Stimulated activated CD8-positive, alpha-beta memory T cell treated with anti-CD3 and anti-CD28 coated beads, Interleukin-7, amount 100 ng/mL, for 24 hours (primary cell): Measurements from ENCODE around the gene FGF5.
"Not testable (repeated sequence)": the region's sequence is repeated elsewhere in the genome, so short reads cannot be mapped to it uniquely, and the experiment has no call there.

Source experiments
- DNase-seq: peaks from one replicate; pipeline ENCODE4 v3.0.0-alpha.2; 2020; ENCODE audit warnings: low read depth

The FGF5 gene, protein sequence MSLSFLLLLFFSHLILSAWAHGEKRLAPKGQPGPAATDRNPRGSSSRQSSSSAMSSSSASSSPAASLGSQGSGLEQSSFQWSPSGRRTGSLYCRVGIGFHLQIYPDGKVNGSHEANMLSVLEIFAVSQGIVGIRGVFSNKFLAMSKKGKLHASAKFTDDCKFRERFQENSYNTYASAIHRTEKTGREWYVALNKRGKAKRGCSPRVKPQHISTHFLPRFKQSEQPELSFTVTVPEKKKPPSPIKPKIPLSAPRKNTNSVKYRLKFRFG

DNA sequence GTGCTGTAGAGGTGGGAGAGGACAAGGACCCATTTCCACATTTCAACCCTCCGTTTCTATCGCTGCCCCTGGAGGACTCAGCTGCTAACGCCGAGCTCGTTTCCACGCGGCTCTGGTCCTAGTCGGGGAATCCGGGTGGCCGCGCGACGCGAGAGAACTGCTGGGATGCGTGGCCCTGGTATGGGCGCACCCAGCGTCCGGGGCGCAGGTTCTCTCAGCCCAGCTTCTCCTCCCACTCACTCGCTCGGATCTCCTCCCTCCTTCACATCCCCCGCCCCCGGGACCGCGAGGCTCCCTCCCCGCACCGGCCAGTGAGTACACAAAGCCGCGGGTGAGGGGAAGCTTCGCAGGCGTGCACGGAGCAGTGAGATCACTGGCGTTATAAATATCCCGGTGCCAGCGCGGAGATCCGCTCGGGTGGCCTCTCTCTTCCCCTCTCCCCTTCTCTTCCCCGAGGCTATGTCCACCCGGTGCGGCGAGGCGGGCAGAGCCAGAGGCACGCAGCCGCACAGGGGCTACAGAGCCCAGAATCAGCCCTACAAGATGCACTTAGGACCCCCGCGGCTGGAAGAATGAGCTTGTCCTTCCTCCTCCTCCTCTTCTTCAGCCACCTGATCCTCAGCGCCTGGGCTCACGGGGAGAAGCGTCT, at the start of gene FGF5:
FGF5 (plus strand) TSS at position 412 of the 649 bp plus-strand sequence; CDS start at position 573, 161 bp downstream.
- no peak for DNase-seq

DNA sequence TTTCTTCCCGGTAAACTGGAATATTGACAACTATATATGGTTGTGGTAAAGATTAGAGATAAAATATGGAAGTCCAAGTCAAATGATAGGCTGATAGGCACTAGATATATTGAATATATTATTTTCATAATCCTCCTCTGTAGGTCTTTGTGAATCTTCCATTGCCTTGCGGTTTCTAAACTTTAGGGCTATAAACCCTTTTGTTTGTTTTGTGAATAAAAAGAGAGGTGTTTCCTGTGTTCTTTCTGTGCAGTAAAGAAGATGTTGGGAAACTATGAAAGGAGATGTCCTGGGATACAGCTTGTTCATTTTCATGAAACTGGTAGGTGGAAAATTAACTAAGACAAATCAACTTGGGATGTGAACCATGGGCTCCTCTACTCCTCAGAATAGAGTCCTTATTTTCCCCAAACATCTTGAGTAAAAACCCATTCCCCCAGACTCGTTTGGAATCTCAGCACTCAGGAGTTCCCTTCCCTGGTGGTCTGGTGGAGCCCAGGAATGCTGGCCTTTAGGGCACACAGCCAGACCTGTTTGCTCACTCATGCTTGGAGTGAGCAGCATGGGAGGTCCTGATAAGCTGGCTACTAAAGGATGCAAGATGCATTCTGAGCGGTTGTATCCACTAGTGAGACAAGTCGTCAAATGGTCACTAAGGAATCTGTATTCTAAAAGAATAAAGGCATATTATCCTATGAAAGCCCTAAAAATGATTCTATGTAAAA, 47.0 kb upstream of the FGF5 start:
- DNase-seq, result no peak

DNA sequence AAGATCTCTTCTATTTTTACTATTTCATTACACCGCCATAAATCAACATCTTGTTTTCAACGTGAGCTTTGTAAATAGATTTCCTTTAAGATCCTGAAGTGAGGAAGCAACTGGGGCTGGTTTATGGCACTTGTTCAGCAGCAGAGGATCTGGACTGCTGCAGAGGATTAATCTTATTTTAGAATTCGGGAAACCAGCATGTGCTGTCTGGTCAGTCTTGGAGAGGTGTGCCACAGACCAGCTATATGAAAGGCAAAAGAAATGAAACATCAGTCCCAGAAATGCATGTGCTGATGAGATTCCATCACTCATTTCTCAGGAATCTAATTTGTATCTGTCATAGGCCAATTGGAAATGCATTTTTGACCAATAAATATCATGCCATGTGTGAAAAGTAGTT, 45.8 kb upstream of the FGF5 start:
- no peak for DNase-seq

DNA sequence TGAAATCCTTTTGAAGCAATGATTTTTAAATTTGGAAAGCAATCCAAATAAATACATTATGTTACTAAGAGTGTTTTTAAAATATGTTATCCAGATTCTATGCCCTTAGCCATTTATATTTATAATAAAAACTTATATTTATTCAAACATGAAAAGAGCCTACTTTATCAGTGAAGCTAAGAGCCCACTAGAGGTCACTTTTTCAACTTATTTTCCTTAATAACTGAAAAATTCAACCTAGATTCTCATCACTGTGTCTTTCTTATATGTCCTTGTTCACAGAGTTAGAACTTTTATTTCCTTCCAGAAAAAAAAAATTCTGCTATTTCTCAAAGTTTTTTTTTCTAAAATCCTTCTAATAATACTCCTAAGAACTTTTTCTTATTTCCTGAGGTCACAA, 45.3 kb upstream of the FGF5 start:
- DNase-seq, result no peak

DNA sequence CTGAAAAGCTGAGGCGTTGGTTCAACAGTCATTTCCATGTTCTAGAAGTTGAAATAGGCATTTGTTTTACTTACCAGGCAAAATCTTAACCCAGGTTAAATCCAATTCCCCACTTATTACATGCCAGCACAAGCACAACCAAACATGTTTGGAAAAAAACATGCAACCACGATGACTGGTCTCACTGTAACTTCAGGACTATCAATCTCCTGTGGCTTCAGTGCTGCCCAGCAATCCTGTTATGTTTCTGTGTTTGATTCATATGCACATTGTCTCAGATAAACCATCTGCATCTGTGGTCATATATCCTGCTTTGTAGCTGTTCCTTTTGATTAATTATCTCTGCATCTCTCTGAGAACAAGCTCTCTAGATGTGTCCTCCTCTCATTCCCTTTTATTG, 40.9 kb upstream of the FGF5 start:
- DNase-seq, result no peak

DNA sequence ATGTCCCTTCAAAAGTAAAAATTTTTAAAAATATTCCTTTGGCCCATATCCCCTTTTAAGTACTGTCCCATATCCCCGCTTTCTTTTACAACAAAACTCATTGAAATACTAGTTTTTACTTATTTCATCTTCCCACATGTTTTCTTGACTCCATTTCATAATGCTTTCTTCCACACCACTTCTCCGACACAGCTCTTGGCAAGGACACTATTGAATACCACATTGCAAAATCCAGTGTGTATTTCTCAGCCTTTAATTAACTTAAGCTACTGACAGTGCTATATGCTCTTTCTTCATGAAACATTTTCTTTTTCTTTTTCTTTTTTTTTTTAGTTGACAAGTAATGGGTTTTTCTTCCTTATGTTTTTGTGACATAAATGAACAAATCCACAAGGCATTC, 40.4 kb upstream of the FGF5 start:
- no peak for DNase-seq

DNA sequence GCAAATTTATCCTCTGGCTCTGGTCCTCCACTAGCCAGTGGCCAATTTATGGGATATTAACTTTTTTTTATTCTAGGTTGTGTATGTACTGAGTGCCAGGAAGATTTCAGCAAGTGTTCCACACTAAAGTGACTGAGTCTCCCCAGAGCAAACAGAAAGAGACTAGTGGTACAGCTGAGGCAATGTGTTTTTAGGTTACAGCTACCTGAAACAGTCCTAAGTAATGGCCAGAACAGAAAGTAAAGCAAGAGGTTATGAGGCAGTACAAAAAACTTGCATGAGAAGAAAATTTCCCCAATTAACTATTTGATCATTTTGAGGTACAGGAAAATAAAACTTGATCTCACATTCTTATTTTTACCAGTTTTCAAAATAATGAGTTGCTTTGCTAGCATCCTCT, 38.0 kb upstream of the FGF5 start:
- DNase-seq, result no peak

DNA sequence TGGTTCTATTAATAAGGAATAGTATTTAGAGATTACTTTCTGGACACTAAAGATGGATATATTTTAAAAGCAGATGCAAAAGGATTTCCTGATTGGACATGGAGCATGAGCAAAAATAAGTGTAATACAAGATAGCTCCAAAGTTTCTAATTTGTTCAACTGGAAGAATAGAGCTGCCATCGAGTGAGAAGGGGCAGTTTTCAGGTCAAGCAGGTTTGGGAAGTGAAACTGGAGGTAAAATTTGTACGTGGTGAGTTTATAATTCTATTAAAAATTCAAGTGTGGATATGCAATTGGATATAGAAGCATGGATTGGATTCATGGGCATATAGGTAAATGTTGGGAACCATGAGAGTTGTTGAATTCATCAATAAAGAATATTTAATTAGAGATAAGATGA, 37.3 kb upstream of the FGF5 start:
- no peak for DNase-seq

DNA sequence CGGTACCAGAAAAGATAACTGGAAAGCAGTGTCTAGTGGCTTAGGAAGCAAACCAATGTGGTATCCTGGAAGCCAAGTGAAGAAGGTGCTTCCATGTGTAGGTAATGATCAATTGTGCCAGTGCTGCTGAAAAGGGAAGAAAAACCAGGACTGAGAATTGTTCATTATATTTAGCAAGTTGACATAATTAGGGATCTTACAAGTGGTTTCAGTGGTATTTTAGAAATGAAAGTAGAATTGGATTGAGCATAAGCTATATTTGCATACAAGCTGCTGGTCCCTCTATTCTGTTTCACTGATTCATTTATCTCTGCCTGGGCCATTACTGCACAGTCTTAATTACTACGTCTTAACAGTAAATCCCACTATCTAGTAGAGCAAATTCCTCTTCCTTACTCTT, 36.9 kb upstream of the FGF5 start:
- no peak for DNase-seq

DNA sequence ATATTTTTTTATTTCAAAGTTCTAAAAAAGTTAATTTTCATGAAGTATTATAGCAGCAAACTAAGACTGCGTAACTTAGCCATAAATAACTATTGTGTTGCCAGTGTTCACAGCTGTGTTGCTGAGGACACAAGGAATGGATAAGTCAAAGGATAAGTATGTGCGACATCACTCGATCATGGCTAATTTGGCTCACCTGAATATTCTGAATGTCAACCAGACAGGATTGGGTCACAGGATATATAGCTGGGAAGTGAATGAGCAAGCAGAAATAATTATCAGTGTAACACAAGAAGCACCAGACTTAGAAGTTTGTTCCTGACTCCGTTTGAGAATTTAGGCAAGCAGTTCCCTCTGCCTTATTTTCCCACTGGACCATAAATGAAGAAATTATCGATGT, 35.3 kb upstream of the FGF5 start:
- no peak for DNase-seq

DNA sequence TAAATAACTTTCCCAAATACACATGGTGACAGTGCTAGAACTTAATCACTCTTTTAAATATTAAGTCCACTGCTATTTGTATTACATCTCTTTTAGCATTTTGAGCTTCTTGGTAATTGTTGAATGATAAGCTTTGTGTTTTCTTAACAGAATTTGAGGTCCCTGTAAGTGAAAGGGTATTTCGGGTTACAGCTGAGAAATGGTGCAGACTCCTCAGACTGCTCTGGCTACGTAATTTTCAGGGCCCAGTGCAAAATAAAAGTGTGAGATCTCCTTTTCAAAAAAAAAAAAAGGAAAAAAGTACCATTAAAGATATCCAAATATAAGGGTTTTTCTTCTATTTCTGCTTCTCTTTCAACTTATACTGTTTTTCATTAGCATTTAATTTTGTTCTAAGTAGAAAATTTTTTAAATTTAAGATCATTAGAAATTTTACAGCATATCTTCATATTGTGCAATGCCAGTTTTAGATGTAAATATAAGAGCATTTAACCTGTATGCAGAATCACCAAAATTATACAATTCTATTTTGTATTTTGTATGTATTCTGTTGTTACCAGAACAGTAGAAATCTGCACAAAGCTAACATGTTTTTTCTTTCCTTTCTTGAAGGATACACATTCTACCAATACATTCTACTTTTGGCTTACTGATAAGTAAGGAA, 33.6 kb upstream of the FGF5 start:
- DNase-seq, result no peak

DNA sequence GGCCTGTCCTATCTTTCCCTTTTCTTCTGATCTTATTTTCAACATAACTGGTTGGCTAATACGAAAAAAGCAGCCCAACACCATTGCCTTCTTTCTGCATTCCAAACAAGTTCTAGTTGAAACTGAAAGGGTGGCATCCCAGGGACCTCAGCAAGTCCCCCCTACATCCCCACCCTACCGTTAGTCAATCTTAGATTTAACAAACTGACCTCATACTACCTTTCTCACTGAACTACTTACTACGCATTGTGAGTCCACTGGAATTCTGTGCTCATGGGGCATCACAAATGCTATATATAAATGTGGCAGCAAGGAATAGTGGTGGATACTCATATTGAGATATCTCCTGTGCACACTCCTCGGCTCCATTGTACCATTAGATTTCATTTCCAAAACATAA, 33.1 kb upstream of the FGF5 start:
- DNase-seq, result no peak

DNA sequence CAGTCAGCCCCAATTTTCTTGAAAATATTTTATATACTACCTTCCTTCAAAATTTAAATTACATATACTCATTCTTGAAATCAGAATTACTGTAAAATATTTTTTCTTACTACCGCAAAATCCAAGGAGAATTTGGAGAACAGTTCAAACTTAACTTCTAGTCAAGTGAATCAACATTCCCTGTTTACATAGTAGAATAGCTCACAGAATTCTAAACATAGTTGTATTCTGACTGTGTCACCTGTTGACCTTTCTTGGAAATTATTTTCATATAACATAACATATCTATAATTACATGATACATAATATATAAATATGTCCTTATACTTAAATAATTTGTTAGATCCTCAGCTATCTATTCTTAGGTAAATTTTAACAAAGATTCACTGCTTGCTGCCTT, 31.0 kb upstream of the FGF5 start:
- no peak for DNase-seq

DNA sequence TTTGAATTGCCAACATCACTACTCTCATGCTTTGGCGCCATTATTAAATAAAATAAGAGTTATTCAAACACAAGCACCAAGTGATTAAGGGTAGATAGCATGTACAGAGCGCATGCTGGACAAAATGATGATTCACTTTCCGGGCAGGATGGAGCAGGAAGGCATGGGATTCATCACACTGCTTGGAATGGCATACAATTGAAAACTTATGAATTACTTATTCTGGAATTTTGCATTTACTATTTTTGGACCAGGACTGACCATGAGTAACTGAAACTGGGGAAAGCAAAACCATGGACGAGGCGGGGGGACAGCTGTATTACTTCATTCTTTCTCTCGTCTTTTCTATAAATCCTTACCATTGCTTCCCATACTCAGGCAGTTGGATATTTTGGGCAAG, 28.5 kb upstream of the FGF5 start:
- DNase-seq, result no peak

DNA sequence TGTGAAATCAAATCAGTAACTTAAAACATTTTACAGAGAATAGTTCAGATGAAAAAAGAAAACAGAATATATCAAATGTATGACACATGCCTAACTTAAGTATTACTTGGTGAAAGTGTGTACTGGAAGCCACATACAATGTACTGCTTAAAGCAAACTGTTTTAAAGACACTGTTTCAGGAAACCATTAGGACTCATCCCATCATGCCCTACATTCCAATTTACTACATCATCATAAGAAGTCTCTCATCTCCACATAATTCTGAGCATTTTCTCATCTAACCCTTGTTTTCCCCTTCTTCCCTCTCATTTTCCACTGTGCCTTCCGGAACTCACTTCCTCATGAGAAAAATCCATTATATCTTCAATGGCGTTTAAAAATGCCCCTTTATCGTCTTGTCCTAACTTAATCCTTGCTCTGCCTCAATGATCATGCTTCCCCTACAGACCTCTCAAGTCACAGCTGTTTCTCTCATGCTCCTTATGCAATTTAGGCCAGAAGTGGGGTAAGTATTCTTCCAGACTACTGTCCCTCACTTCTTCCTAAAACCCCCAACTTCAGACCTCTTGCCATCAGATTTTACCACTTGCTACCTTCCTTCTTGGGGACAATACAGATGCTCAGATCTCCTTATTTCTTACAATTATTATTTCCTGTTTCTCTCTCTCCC, 26.8 kb upstream of the FGF5 start:
- DNase-seq, result no peak

DNA sequence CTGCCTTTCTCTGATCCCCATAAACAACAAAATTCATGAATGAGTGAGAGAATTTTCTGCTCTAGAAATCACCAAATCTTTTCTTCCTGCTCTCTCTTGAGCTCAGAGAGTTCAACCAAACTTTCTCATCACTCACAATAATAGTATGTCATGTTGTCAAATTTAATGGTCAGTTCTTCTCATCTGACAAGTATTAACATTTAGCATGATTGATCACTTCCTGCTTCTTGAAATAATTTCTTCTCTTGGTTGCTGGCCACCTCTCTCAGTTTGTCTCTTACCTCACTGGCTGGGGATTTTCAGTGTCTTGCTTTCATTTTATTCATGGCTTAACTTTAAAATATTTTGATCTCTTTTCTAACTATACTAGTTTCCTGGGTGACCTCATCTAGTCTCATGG, 25.5 kb upstream of the FGF5 start:
- no peak for DNase-seq

DNA sequence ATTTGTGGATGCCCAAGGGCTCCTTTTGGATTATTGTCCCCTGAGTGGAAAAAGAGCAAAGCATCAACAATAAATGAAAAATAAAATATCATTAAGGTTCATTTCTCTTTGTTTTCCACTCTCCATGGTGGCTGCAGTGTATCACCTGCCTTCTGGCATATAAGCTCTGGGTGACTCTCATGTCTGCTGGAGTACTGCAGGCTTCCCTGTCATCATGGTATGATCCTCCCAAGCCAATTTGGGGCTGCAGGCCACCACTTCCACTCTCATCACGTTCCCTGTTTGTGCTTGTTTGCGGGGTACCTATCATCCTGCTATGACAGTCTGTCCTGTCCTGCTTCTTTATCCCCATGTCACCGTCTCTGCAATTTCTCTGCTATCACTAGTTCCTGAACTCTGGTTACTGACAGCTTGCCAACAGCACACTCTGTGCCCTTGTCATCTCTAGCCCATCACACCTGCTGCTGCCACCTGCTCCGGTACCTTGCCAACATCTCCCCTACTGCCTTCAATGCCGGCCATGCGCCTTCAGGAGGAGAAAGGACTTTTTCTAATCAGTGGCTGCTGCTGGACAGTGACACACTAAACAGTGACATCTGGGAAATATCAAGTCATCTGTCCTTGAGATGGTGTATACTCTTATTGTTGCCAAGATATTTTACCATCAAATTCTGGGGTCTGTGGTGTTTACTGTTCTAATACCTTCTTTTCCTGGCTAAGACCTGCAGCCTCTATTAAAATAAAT, 23.0 kb upstream of the FGF5 start:
- DNase-seq, result no peak

DNA sequence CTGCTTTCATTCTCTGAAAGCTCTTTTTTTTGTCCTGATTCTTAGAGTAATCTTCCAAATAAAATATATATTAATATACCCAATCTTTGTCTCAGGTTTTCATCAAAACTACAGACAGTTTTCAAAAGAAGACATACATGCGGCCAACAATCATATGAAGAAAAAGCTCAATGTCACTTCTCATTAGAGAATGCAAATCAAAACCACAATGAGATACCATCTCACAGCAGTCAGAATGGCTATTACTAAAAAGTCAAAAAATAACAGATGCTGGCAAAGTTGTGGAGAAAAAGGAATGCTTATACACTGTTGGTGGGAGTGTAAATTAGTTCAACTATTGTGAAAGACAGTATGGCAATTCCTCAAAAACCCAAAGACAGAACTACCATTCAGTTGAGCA, 19.0 kb upstream of the FGF5 start:
- DNase-seq, result not testable (repeated sequence)

DNA sequence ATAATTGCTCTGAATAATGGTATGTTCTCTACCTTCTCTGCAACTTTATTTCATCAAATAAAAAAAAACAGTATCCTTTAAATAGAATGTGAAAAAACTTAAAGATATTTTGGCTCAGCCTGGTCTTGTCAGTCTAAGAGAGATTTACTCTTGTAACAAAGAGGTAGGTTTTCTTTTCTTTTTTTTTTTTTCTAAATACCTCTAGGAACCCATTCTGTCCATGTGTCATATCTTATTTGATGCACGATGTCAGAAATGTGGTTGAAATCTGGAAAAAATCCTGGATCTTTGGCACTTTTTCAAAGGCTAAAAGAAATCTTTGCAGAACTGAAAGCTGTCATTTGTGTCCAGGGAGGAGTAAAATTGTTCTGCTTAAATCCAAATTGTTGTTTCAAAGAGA, 17.3 kb upstream of the FGF5 start:
- DNase-seq, result no peak

DNA sequence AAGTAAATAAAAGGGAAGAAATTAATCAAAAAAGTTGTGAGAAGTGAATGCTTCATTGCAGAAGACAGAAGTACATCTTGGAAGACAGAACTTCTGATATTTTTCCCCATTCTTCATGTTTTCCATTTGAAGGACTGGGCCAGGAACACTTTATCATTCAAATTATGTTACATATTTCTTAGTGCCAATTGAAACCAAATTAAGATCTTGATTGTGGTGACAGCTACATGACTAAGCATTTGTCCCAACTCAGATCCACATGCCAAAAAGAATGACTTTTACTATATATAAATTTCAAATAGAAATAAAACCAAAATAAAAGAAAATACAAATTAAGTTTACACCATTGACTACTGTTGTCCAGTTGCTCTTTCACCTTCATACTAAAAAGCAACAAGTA, 14.0 kb upstream of the FGF5 start:
- no peak for DNase-seq

DNA sequence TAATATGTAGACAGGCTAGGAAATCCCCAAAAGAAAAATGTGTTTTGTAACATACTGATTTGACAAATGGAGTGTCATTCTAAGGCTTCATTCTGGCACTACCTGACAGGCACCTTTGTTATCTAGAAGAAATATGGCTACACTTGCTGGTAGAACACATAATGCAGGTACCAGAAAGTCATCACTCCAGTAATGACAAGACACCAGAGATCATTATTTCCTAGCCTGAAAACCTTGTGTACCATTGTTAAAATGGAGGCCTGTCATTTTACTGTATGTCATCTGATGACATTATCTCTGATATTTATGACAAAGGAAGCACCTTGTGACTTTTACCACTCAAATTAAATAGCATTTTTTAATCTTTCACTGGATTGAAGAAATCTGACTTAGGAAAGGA, 13.5 kb upstream of the FGF5 start:
- no peak for DNase-seq

DNA sequence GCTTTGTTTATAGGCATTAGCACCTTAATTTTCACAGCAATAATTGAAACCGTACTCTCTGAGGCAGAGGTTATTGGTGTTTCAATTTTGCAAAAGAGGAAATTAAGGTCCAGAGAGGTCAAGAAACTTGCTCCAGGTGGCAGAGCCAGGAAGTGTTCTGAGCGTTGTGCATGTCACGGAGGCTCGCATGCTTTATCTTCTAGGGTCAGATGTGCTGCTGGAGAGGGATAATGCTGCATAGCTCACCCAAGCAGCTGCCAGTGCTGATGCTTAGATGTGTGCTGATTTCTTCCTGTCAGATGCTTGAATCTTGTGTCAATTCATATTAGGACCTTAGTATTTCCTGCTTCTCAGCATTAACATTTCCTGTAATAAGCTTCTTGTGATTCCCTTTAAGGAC, 13.0 kb upstream of the FGF5 start:
- DNase-seq, result no peak
